ENCODE results near the gene ZNF518B. TPM values are rescaled to one million over a fixed set of nuclear protein-coding genes. Genes with fewer than 3 reads are reported as not detected.

ZNF518B gene
- polyA plus RNA-seq, 1 of the 3 experiments (the other 2 are of a cell fraction), result 3.1 TPM

DNA sequence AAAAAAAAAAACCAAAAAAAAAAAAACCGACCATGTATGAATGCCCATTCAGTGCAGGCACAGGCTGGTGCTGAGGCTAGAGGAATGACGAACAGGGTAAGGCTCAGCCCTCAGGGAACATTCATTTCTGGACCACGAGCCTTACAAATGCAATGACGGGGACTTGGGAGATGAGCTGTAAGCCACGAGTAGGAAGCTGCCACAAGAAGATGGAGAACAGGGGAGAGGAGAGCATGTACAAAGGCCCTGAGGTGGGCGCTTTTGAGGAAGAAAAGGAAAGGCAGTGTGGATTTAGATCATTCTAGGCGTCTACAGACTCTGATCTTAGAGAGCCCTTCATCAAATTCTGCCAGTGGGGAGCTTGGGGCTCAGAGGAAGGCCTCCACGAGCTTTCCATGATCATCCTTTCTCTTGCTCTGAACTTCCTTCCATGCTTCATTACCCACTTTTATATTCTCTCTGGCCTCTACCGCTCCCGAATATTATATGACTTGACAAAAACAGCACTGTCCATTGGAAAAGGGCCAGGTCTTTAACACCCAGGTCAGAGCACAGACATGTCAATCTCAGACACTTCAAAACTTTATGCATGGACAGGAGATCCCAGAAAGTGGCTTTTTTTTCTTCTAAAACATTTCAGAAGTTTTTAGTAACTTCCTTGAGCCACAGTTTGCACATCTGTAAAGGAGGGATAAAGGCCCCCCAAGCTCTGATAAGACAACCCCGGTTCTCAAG, 3.3 kb upstream of the ZNF518B start:
- Histone ChIP-seq H4K20me1 (ENCODE audit: insufficient read depth) (no peaks in the 10 kb centered on the region), H3K36me3 (replicated peaks in 1 of 2; ENCODE audit: control insufficient read depth in 1 of 2, insufficient read depth in 2 of 2, low read length in 1 of 2) (no peaks in the 10 kb centered on the region), H3F3A (replicated peaks; ENCODE audit: insufficient read depth) (no peaks in the 10 kb centered on the region), H3K9me2 (no peaks in the 10 kb centered on the region), H3K9ac (no peak overlapping the region), H3K79me2 (ENCODE audit: insufficient read depth) (peaks cover 10% of the 10 kb centered on the region; the same call in 1 of the 2 replicates), H3K4me1 (ENCODE audit: control insufficient read depth in 1 of 2, insufficient read depth in 2 of 2, low read depth in 1 of 2, low read length in 1 of 2) (peaks cover 0 to 6% of the 10 kb centered on the region in 2 experiments; a peak in 1 of 4 replicates), H3K27me3 (ENCODE audit: insufficient read depth) (no peaks in the 10 kb centered on the region; the same call in 1 of the 2 replicates), H3K4me2 (peak overlapping the region; percentile 71), H3K27ac (ENCODE audit: low read depth in 2 of 2, low read length in 1 of 2) (no peak overlapping the region), H3K4me3 (ENCODE audit: low read depth in 2 of 2, low read length in 1 of 2) (no peak overlapping the region; a peak in 1 of 4 replicates), H2AFZ (ENCODE audit: low read depth) (no peak overlapping the region), H3K9me3 (no peaks in the 10 kb centered on the region)
- no peak for DNase-seq
- no peak for TF ChIP-seq RXRA (IDR thresholded peaks at IDR 0.05; ENCODE audit: borderline replicate concordance, low read depth)
- TF ChIP-seq SIN3A (IDR thresholded peaks at IDR 0.05; ENCODE audit: borderline replicate concordance, low read depth, low read length), result no peak
- TF ChIP-seq ELF1 (IDR thresholded peaks at IDR 0.05), result no peak
- no peak for TF ChIP-seq FOXJ3 (CRISPR knock-in tag; IDR thresholded peaks at IDR 0.05)
- TF ChIP-seq RAD21 (IDR thresholded peaks at IDR 0.05; ENCODE audit: low read length), result no peak
- TF ChIP-seq USF2 (IDR thresholded peaks at IDR 0.05; ENCODE audit: borderline replicate concordance, low read depth, low read length), result no peak
- no peak for TF ChIP-seq MEF2A (IDR thresholded peaks at IDR 0.05; ENCODE audit: borderline replicate concordance, low read depth)
- no peak for TF ChIP-seq MXI1 (IDR thresholded peaks at IDR 0.05; ENCODE audit: low read depth, low read length)
- TF ChIP-seq RFX5 (IDR thresholded peaks at IDR 0.05; ENCODE audit: low read length), result no peak
- TF ChIP-seq FOXM1 (IDR thresholded peaks at IDR 0.05; ENCODE audit: low read depth), result no peak
- TF ChIP-seq EZH2phosphoT487 (IDR thresholded peaks at IDR 0.05; ENCODE audit: borderline replicate concordance, low read depth), result no peak
- TF ChIP-seq YY1 (IDR thresholded peaks at IDR 0.05; ENCODE audit: low read depth), result no peak
- 51% methylated on average over 11 of the region's 11 CpGs for WGBS (ENCODE audit: low lambda C conversion rate)
- CTCF ChIA-PET, result interaction anchor here (0.6 to 2.9 kb wide), 23 partner anchors 8 to 481 kb away, joined by 3 to 15 read pairs (median 4); no protein-coding TSS in a partner anchor
- POLR2A ChIA-PET, result no interaction called here

DNA sequence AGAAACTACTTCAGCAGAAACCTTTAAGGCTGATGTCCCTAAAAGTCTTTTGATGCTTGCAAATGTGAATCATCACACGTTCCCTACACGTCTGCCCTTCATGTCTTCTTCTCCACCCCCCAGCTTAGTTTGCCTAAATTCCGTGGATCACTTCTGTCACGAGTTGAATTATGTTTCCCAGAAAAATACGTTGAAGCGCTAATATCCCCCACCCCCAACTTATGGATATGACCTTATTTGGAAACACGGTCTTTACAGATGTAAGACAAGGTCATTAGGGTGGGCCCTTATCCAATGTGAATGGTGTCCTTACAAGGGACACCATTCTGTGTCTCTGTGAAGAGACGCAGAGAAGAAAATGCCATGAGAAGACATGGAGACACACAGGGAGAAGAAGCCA, 2.1 kb upstream of the ZNF518B start:
- Histone ChIP-seq H3F3A (replicated peaks; ENCODE audit: insufficient read depth) (no peaks in the 10 kb centered on the region), H3K9me3 (no peaks in the 10 kb centered on the region), H3K27ac (ENCODE audit: low read depth in 2 of 2, low read length in 1 of 2) (no peak overlapping the region), H3K9ac (no peak overlapping the region), H3K4me3 (ENCODE audit: low read depth in 2 of 2, low read length in 1 of 2) (no peak overlapping the region), H3K9me2 (no peaks in the 10 kb centered on the region), H3K79me2 (ENCODE audit: insufficient read depth) (peaks cover 15% of the 10 kb centered on the region; the same call in 1 of the 2 replicates), H3K4me1 (ENCODE audit: control insufficient read depth in 1 of 2, insufficient read depth in 2 of 2, low read depth in 1 of 2, low read length in 1 of 2) (peaks cover 0 to 6% of the 10 kb centered on the region in 2 experiments; a peak in 1 of 4 replicates), H2AFZ (ENCODE audit: low read depth) (no peak overlapping the region), H4K20me1 (ENCODE audit: insufficient read depth) (no peaks in the 10 kb centered on the region), H3K36me3 (replicated peaks in 1 of 2; ENCODE audit: control insufficient read depth in 1 of 2, insufficient read depth in 2 of 2, low read length in 1 of 2) (peaks cover 0 to 2% of the 10 kb centered on the region in 2 experiments), H3K27me3 (ENCODE audit: insufficient read depth) (no peaks in the 10 kb centered on the region; the same call in 1 of the 2 replicates), H3K4me2 (no peak overlapping the region)
- POLR2A ChIA-PET, result no interaction called here
- 69% methylated on average over 8 of the region's 8 CpGs for WGBS (ENCODE audit: low lambda C conversion rate)
- CTCF ChIA-PET, result interaction anchor here (0.6 to 2.9 kb wide), 2 partner anchors 15 to 368 kb away, joined by 3 to 15 read pairs; no protein-coding TSS in a partner anchor
- DNase-seq, result no peak
- TF ChIP-seq YY1 (IDR thresholded peaks at IDR 0.05; ENCODE audit: low read depth) (no peak), ELF1 (IDR thresholded peaks at IDR 0.05) (no peak), REST (IDR thresholded peaks at IDR 0.05; ENCODE audit: low read depth, low read length) (no peak), TAF1 (IDR thresholded peaks at IDR 0.05; ENCODE audit: borderline replicate concordance, low read depth, low read length) (no peak), GATA2 (CRISPR knock-in tag; IDR thresholded peaks at IDR 0.05) (no peak), FOSL2 (IDR thresholded peaks at IDR 0.05; ENCODE audit: borderline replicate concordance, low read depth) (no peak), TEAD4 (IDR thresholded peaks at IDR 0.05; ENCODE audit: borderline replicate concordance, insufficient read depth) (no peak), FOXJ3 (CRISPR knock-in tag; IDR thresholded peaks at IDR 0.05) (no peak), USF1 (IDR thresholded peaks at IDR 0.05; ENCODE audit: borderline replicate concordance, low read depth) (no peak), MAX (IDR thresholded peaks at IDR 0.05; ENCODE audit: low read depth) (no peak), IRF3 (IDR thresholded peaks at IDR 0.05; ENCODE audit: low read depth, low read length) (no peak)
